GM23338 (cell line): ENCODE results near the gene PADI1. TPM values are rescaled to one million over a fixed set of nuclear protein-coding genes. Genes with fewer than 3 reads are reported as not detected.

Experiments
- ATAC-seq: fragments of 200-7000 bp; cut with Tn5 transposase; 3 replicates; pipeline ENCODE4 v1.9.1; 2020
- DNase-seq: peaks from one replicate; pipeline ENCODE4 v3.0.0-alpha.2; 2015; ENCODE audit warnings: low spot score
- H2AFZ ChIP-seq: fragments of 200-600 bp; sonication (generic); 2 replicates; pipeline ENCODE4 v1.8.0; 2016; ENCODE audit warnings: antibody characterized with exemption, mild to moderate bottlenecking, moderate library complexity
- H3F3A ChIP-seq: fragments of 200-600 bp; sonication (generic); replicated peaks from 2 replicates; pipeline ENCODE4 v1.8.0; 2017; ENCODE audit warnings: antibody characterized with exemption, mixed run types, low read depth
- H3K27ac ChIP-seq: fragments of 200-600 bp; sonication (generic); 2 replicates; pipeline ENCODE4 v1.6.1; 2016; ENCODE audit warnings: low read depth
- H3K27me3 ChIP-seq: fragments of 200-600 bp; sonication (generic); 2 replicates; pipeline ENCODE4 v1.8.0; 2016; ENCODE audit warnings: mild to moderate bottlenecking, mixed run types, moderate library complexity; ENCODE audit not compliant: insufficient read depth
- H3K36me3 ChIP-seq: fragments of 200-600 bp; sonication (generic); 2 replicates; pipeline ENCODE4 v1.8.0; 2016; ENCODE audit warnings: mild to moderate bottlenecking; ENCODE audit not compliant: insufficient read depth
- H3K4me1 ChIP-seq: fragments of 200-600 bp; sonication (generic); 2 replicates; pipeline ENCODE4 v1.8.0; 2016; ENCODE audit warnings: mild to moderate bottlenecking, moderate library complexity; ENCODE audit not compliant: insufficient read depth
- H3K4me2 ChIP-seq: fragments of 200-600 bp; sonication (generic); 2 replicates; pipeline ENCODE4 v1.7.1; 2017; ENCODE audit warnings: mixed run types
- H3K4me3 ChIP-seq: fragments of 200-600 bp; sonication (generic); 2 replicates; pipeline ENCODE4 v1.6.1; 2016; ENCODE audit warnings: mixed run types
- H3K79me2 ChIP-seq: fragments of 200-600 bp; sonication (generic); replicated peaks from 2 replicates; pipeline ENCODE4 v1.8.0; 2017; ENCODE audit warnings: mild to moderate bottlenecking; ENCODE audit not compliant: insufficient read depth
- H3K9me2 ChIP-seq: fragments of 200-600 bp; sonication (generic); 2 replicates; pipeline ENCODE4 v1.8.0; 2017; ENCODE audit not compliant: insufficient read depth
- H4K20me1 ChIP-seq: fragments of 200-600 bp; sonication (generic); replicated peaks from 2 replicates; pipeline ENCODE4 v1.8.0; 2017; ENCODE audit warnings: mild to moderate bottlenecking; ENCODE audit not compliant: insufficient read depth
- H3K27ac Mint-ChIP-seq: 2 replicates; pipeline ENCODE4 v1.8.0; 2020; ENCODE audit warnings: inconsistent platforms, mild to moderate bottlenecking, moderate library complexity, mixed read lengths
- H3K27me3 Mint-ChIP-seq: 3 replicates; pipeline ENCODE4 v1.8.0; 2022; ENCODE audit warnings: low read depth, mild to moderate bottlenecking, moderate library complexity, mixed read lengths, inconsistent platforms; ENCODE audit not compliant: insufficient read depth, poor library complexity
- H3K36me3 Mint-ChIP-seq: 3 replicates; pipeline ENCODE4 v1.8.0; 2021; ENCODE audit warnings: low read depth, mild to moderate bottlenecking, inconsistent platforms, moderate library complexity, mixed read lengths
- H3K4me1 Mint-ChIP-seq: 3 replicates; pipeline ENCODE4 v1.8.0; 2020; ENCODE audit warnings: mild to moderate bottlenecking, inconsistent platforms, mixed read lengths
- H3K4me3 Mint-ChIP-seq: 3 replicates; pipeline ENCODE4 v1.8.0; 2021; ENCODE audit warnings: moderate library complexity, mild to moderate bottlenecking, inconsistent platforms, mixed read lengths
- H3K9me3 Mint-ChIP-seq: 3 replicates; pipeline ENCODE4 v1.8.0; 2020; ENCODE audit warnings: moderate library complexity, mild to moderate bottlenecking, inconsistent platforms, mixed read lengths
- CREB1 ChIP-seq: fragments of 250-450 bp; sonication (Bioruptor Pico); IDR thresholded peaks from 2 replicates; pipeline ENCODE4 v1.5.0; 2020; ENCODE audit warnings: low read depth, mild to moderate bottlenecking, moderate library complexity
- EZH2 ChIP-seq: fragments of 200-600 bp; sonication (generic); IDR thresholded peaks from one replicate; pipeline ENCODE4 v1.8.0; 2017; ENCODE audit warnings: antibody characterized with exemption, mild to moderate bottlenecking, low read depth; ENCODE audit not compliant: unreplicated experiment
- JUNB ChIP-seq: IDR thresholded peaks from one replicate; pipeline ENCODE4 v1.6.1; 2016; ENCODE audit warnings: antibody characterized with exemption; ENCODE audit not compliant: unreplicated experiment
- POLR2AphosphoS5 ChIP-seq: IDR thresholded peaks from 2 replicates; pipeline ENCODE4 v1.6.1; 2016; ENCODE audit warnings: antibody characterized with exemption, low read depth
- STAT1 ChIP-seq: IDR thresholded peaks from one replicate; pipeline ENCODE4 v1.6.1; 2016; ENCODE audit warnings: antibody characterized with exemption; ENCODE audit not compliant: unreplicated experiment
- ZNF114 ChIP-seq: fragments of 250-450 bp; sonication (Bioruptor Pico); IDR thresholded peaks from 2 replicates; pipeline ENCODE4 v1.5.0; 2020; ENCODE audit warnings: mild to moderate bottlenecking, moderate library complexity
- ZNF331 ChIP-seq: fragments of 250-450 bp; sonication (Bioruptor Pico); IDR thresholded peaks from 2 replicates; pipeline ENCODE4 v1.5.0; 2020; ENCODE audit warnings: low read depth, mild to moderate bottlenecking, moderate library complexity
- polyA plus RNA-seq: library from polyadenylated mRNA; unstranded; fragments of >200 nt; fragmentation: Nextera tagmentation; extraction: Ambion mirVana; gene quantifications from 2 replicates; pipeline ENCODE4 v1.2.1, GENCODE V29; 2016
- total RNA-seq: library from RNA; depleted of rRNA; stranded (reverse); fragments of >200 nt; shearing (Covaris generic); gene quantifications from 2 replicates; pipeline ENCODE4 v1.2.3, GENCODE V29; 2014
- TF ChIP-seq, protein P1 (sequence below), 2 experiments: fragments of 200-600 bp in 1 of 2; sonication (generic) in 1 of 2; conservative IDR thresholded peaks; 2 replicates each; pipeline versions ENCODE4 v1.5.1 to v1.6.1; 2016 to 2017; ENCODE audit warnings: antibody characterized with exemption in 2 of 2, low read depth in 2 of 2, mild to moderate bottlenecking in 2 of 2, moderate library complexity in 1 of 2
- TF ChIP-seq, protein P2 (sequence below): IDR thresholded peaks from 2 replicates; pipeline ENCODE4 v1.6.1; 2016; ENCODE audit warnings: antibody characterized with exemption
- TF ChIP-seq, protein P3 (sequence below): IDR thresholded peaks from one replicate; pipeline ENCODE4 v1.6.1; 2018; ENCODE audit warnings: antibody characterized with exemption; ENCODE audit not compliant: unreplicated experiment

The PADI1 gene
- total and polyA plus RNA-seq, 2 experiments from 2014 or later = 0.26 to 0.28 TPM

- H3K27me3 Mint-ChIP-seq = peaks cover 8% of the 10 kb centered on the region
- ATAC-seq = no peak
- H3F3A ChIP-seq = no peaks in the 10 kb centered on the region
- TF ChIP-seq, protein P1, sequence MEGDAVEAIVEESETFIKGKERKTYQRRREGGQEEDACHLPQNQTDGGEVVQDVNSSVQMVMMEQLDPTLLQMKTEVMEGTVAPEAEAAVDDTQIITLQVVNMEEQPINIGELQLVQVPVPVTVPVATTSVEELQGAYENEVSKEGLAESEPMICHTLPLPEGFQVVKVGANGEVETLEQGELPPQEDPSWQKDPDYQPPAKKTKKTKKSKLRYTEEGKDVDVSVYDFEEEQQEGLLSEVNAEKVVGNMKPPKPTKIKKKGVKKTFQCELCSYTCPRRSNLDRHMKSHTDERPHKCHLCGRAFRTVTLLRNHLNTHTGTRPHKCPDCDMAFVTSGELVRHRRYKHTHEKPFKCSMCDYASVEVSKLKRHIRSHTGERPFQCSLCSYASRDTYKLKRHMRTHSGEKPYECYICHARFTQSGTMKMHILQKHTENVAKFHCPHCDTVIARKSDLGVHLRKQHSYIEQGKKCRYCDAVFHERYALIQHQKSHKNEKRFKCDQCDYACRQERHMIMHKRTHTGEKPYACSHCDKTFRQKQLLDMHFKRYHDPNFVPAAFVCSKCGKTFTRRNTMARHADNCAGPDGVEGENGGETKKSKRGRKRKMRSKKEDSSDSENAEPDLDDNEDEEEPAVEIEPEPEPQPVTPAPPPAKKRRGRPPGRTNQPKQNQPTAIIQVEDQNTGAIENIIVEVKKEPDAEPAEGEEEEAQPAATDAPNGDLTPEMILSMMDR (conservative IDR thresholded peaks at IDR 0.05; ENCODE audit: low read depth in 2 of 2) = no peak
- no peak for TF ChIP-seq EZH2
- no peak for TF ChIP-seq STAT1
- no peaks in the 10 kb centered on the region for H3K27me3 ChIP-seq
- H3K36me3 Mint-ChIP-seq = no peaks in the 10 kb centered on the region; the same call in 2 of the 3 replicates
- DNase-seq = no peak
- H3K4me3 ChIP-seq = no peak overlapping the region
- H3K4me1 ChIP-seq = no peaks in the 10 kb centered on the region
- H3K9me2 ChIP-seq = no peaks in the 10 kb centered on the region
- no peak overlapping the region for H3K27ac ChIP-seq
- H3K79me2 ChIP-seq = no peaks in the 10 kb centered on the region
- no peak overlapping the region for H3K27ac Mint-ChIP-seq
- no peak overlapping the region; the same call in 2 of the 3 replicates for H3K4me3 Mint-ChIP-seq
- H3K9me3 Mint-ChIP-seq = peaks cover under 1% of the 10 kb centered on the region; the same call in 2 of the 3 replicates
- H3K36me3 ChIP-seq = no peaks in the 10 kb centered on the region
- H4K20me1 ChIP-seq = no peaks in the 10 kb centered on the region
- no peak overlapping the region for H3K4me2 ChIP-seq
- H3K4me1 Mint-ChIP-seq = peaks cover 8% of the 10 kb centered on the region
- H2AFZ ChIP-seq = no peak overlapping the region
Observed at GRCh38 chr1:17194133-17194475, 10.8 kb upstream of the PADI1 start.

- Histone ChIP-seq H4K20me1 (no peaks in the 10 kb centered on the region), H3K27ac (no peak overlapping the region), H3K36me3 (no peaks in the 10 kb centered on the region), H3K79me2 (no peaks in the 10 kb centered on the region), H3K4me2 (no peak overlapping the region), H3K9me2 (no peaks in the 10 kb centered on the region), H3K27me3 (no peaks in the 10 kb centered on the region), H3K4me3 (no peak overlapping the region), H3F3A (no peaks in the 10 kb centered on the region), H2AFZ (no peak overlapping the region), H3K4me1 (no peaks in the 10 kb centered on the region)
- H3K4me3 Mint-ChIP-seq = no peak overlapping the region; the same call in 2 of the 3 replicates
- H3K36me3 Mint-ChIP-seq = no peaks in the 10 kb centered on the region; the same call in 2 of the 3 replicates
- no peak overlapping the region for H3K27ac Mint-ChIP-seq
- DNase-seq = no peak
- peaks cover 6% of the 10 kb centered on the region for H3K27me3 Mint-ChIP-seq
- H3K9me3 Mint-ChIP-seq = no peaks in the 10 kb centered on the region; the same call in 2 of the 3 replicates
- peaks cover 8% of the 10 kb centered on the region for H3K4me1 Mint-ChIP-seq
- ATAC-seq = peak; percentile 31; the same call in 1 of the 3 replicates
- TF ChIP-seq POLR2AphosphoS5 (no peak), CREB1 (CRISPR knock-in tag) (no peak), ZNF114 (no peak), ZNF331 (CRISPR knock-in tag) (no peak), JUNB (no peak)
- TF ChIP-seq, protein P2, sequence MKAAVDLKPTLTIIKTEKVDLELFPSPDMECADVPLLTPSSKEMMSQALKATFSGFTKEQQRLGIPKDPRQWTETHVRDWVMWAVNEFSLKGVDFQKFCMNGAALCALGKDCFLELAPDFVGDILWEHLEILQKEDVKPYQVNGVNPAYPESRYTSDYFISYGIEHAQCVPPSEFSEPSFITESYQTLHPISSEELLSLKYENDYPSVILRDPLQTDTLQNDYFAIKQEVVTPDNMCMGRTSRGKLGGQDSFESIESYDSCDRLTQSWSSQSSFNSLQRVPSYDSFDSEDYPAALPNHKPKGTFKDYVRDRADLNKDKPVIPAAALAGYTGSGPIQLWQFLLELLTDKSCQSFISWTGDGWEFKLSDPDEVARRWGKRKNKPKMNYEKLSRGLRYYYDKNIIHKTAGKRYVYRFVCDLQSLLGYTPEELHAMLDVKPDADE = no peak
- TF ChIP-seq, protein P3, sequence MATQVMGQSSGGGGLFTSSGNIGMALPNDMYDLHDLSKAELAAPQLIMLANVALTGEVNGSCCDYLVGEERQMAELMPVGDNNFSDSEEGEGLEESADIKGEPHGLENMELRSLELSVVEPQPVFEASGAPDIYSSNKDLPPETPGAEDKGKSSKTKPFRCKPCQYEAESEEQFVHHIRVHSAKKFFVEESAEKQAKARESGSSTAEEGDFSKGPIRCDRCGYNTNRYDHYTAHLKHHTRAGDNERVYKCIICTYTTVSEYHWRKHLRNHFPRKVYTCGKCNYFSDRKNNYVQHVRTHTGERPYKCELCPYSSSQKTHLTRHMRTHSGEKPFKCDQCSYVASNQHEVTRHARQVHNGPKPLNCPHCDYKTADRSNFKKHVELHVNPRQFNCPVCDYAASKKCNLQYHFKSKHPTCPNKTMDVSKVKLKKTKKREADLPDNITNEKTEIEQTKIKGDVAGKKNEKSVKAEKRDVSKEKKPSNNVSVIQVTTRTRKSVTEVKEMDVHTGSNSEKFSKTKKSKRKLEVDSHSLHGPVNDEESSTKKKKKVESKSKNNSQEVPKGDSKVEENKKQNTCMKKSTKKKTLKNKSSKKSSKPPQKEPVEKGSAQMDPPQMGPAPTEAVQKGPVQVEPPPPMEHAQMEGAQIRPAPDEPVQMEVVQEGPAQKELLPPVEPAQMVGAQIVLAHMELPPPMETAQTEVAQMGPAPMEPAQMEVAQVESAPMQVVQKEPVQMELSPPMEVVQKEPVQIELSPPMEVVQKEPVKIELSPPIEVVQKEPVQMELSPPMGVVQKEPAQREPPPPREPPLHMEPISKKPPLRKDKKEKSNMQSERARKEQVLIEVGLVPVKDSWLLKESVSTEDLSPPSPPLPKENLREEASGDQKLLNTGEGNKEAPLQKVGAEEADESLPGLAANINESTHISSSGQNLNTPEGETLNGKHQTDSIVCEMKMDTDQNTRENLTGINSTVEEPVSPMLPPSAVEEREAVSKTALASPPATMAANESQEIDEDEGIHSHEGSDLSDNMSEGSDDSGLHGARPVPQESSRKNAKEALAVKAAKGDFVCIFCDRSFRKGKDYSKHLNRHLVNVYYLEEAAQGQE = no peak
Observed at GRCh38 chr1:17194615-17195528, 10.1 kb upstream of the PADI1 start.
